HG02852 (cell line): ENCODE data around the gene UBE2B.
"Not testable (repeated sequence)": the region's sequence is repeated elsewhere in the genome, so short reads cannot be mapped to it uniquely, and the experiment has no call there.

Experiments
- ATAC-seq: cut with Tn5 transposase; IDR thresholded peaks from one replicate; pipeline ENCODE4 v1.9.1; 2021; ENCODE audit warnings: mild to moderate bottlenecking, moderate library complexity; ENCODE audit not compliant: unreplicated experiment

UBE2B gene

GRCh38 chr5:134370871-134371833 lies at the start of gene UBE2B:
TSS of gene UBE2B (plus strand) at chr5:134371569. CDS start at chr5:134371596, 27 bp downstream.
- peak; percentile 74 for ATAC-seq

GRCh38 chr5:134327327-134327726 lies 44.0 kb upstream of the UBE2B start:
- no peak for ATAC-seq

GRCh38 chr5:134328619-134329018 lies 42.8 kb upstream of the UBE2B start:
- ATAC-seq: no peak

- ATAC-seq: not testable (repeated sequence)
Observed at GRCh38 chr5:134336833-134337232, 34.5 kb upstream of the UBE2B start.

- not testable (repeated sequence) for ATAC-seq
Observed at GRCh38 chr5:134343500-134343899, 27.9 kb upstream of the UBE2B start.

GRCh38 chr5:134345476-134345875 lies 25.9 kb upstream of the UBE2B start:
- not testable (repeated sequence) for ATAC-seq

GRCh38 chr5:134345996-134346395 lies 25.4 kb upstream of the UBE2B start:
- ATAC-seq: no peak

GRCh38 chr5:134349463-134349862 lies 21.9 kb upstream of the UBE2B start:
- no peak for ATAC-seq

- ATAC-seq: no peak
Observed at GRCh38 chr5:134355681-134356080, 15.7 kb upstream of the UBE2B start.

GRCh38 chr5:134365604-134366003 lies 5.8 kb upstream of the UBE2B start:
- no peak for ATAC-seq

- peak; percentile 9 for ATAC-seq
Observed at GRCh38 chr5:134370311-134370870, 978 bp upstream of the UBE2B start.

- no peak for ATAC-seq
Observed at GRCh38 chr5:134371834-134372340, 518 bp downstream of the UBE2B start.

- ATAC-seq: not testable (repeated sequence)
Observed at GRCh38 chr5:134373633-134374032, 2.3 kb downstream of the UBE2B start.

- no peak for ATAC-seq
Observed at GRCh38 chr5:134374232-134374631, 2.9 kb downstream of the UBE2B start.

GRCh38 chr5:134380346-134380745 lies 9.0 kb downstream of the UBE2B start:
- ATAC-seq: no peak

GRCh38 chr5:134382204-134382603 lies 10.8 kb downstream of the UBE2B start:
- not testable (repeated sequence) for ATAC-seq

GRCh38 chr5:134383980-134384697 lies 12.8 kb downstream of the UBE2B start:
- no peak for ATAC-seq

- ATAC-seq: no peak
Observed at GRCh38 chr5:134387443-134387842, 16.1 kb downstream of the UBE2B start.

GRCh38 chr5:134392301-134392700 lies 20.9 kb downstream of the UBE2B start:
- ATAC-seq: no peak

- ATAC-seq: no peak
Observed at GRCh38 chr5:134394932-134395331, 23.6 kb downstream of the UBE2B start.

- ATAC-seq: no peak
Observed at GRCh38 chr5:134396274-134396673, 24.9 kb downstream of the UBE2B start.
